NCI-H524 treated with DMSO at 0.1 percent for 48 hours (cell line): ENCODE measurements around the gene CNTLN.
"Not testable (repeated sequence)": the region's sequence is repeated elsewhere in the genome, so short reads cannot be mapped to it uniquely, and the experiment has no call there.

Experiments used
- DNase-seq: peaks from one replicate; lab custom pipeline; 2025; lab: John Stamatoyannopoulos, UW

CNTLN gene

DNA sequence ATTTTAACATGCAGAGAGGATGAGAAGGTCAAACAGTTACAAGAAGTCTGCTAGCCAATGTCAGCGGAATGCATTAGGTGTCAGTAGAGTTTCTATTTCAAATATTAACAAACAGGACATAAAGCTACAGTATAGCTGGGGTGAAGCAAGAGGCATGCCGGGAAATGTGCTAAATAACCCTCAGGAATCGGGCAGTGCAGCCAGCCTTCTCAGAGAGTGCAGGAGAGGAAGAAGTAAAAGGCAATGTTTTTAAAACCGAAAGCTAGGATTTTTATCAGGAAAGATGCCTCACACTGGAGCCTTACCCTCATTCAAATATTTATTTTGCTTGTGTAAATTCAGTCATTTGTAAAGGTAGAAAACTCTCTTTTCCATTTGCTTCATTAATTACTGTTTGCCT, 384.9 kb downstream of the CNTLN start:
- no peak for DNase-seq

DNA sequence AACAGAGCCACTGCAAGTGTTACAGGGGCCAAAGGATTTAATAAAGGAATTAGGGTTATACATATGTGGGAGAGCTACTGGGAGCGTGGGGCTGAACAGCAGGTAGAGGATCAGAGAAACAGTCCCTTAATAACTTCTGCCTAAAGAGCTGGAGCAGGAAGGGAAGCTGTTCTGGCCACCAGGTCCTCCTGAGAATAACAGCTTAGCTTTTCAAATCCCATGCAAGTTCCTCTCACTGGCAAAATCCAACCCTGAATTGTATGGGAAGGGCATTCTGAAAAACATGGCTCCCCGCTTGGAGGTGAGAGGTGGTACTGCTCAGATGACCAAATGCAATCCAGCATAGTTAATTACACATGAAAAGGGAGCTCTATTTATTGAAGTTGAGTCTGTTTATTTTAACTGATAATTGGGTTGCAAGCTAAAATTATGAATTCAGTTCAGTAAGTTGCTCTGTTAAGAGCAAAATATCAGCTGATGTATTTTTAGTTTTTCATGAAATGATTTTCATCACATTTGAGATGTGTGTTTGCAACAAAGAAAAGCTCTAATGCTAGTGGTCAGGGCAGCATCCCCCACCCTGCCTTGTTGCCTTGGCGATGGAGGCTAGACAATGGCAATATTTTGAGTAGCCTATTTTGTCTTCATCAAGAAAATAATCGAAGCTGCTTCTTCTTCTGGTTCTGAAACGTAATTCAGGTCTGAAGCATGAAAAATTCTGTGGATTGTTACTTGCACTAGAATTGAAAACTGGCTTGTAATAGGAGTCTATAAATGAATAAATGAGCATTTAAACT, 385.6 kb downstream of the CNTLN start:
- DNase-seq = no peak

DNA sequence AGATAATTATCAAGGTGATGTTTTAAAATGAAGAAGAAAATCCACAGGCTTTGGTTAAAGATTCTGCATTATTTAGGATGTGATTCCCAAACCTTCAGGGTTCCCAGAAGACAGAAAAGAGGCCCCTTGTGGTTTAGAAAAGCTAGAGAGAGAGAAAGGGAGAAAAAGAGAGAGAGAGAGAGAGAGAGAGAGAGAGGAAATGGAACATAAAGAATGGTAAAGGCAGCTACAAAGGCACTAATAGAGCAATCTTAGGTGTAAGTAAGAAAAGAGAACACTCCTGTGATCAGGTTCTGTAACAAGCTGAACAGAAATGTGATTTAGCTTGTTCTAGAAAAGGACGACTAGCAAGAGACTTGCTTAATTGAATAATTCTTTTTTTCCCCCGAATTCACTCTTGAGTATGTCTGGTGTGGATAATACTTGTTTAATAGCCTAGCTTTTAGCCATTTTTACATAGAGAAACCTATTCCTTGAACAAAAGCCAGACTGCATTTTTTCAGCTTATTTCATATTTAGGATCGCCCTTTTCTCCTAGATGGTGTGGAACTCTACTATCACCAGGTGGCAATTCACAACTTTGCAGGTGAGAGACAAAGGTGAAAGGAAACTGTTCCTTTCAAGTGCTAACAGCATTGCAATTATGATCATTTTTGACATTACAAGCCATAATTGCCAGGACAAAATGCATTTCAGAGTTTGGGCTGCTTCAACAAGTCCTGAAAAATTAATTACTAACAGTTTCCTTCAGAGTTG, 386.4 kb downstream of the CNTLN start:
- DNase-seq = no peak

DNA sequence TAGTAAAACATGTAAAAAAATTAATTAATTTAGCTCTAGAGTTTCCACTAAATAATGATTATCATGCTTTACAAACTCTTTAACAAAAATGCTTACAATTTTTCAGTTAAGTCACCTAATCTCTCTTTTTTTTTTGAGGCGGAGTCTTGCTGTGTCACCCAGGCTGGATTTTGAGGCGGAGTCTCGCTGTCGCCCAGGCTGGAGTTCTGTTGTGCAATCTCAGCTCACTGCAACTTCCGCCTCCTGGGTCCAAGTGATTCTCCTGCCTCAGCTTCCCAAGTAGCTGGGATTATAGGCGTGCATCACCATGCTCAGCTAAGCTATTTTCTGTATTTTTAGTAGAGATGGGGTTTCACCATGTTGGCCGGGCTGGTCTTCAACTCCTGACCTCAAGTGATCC, 391.9 kb downstream of the CNTLN start:
- not testable (repeated sequence) for DNase-seq

DNA sequence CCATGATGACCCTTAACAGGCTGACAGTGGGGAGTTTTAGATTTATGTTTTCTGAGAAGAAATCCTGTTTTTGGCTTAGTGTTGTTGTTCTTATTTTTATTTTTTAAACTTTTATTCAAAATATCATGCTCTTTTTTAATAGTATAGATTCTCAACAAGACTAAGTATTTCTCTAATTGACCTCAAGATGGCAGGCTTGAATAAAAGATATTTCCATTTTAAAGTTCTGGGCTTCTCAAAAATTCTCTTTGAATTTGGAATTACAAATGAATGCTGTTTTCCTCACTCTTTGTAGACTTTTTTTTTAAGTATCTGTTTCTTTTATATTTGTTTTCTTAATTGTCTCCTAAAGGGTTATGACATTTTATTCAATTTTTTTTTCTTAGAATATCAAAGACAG, 394.0 kb downstream of the CNTLN start:
- DNase-seq = no peak

DNA sequence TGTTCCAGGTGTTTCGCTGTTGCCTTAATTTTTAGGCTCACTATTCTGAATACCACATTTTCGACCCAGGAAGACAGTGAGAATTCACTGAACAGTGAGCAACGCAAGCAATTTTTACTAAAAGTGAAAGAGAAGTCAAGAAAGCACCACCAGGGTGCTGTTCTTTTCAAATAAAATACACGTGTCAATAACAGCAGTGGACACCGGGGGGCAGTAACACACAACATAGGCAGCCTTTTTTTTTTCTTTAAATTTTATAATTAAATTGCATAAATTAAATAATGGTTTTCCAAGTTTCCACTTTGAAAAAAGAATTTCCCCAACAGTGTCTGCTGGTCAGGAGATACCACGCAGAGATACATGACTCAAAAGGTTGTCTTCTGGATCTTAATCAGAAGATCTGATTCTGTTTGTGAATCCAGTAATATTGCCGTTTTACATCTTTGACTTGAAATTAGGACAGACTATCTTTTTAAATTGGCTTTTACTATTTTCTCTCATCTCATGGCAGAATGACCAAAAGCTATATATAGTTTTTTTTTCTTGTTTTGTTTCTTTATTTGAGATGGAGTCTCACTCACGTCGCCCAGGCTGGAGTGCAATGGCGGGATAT, 396.9 kb downstream of the CNTLN start:
- DNase-seq = no peak

DNA sequence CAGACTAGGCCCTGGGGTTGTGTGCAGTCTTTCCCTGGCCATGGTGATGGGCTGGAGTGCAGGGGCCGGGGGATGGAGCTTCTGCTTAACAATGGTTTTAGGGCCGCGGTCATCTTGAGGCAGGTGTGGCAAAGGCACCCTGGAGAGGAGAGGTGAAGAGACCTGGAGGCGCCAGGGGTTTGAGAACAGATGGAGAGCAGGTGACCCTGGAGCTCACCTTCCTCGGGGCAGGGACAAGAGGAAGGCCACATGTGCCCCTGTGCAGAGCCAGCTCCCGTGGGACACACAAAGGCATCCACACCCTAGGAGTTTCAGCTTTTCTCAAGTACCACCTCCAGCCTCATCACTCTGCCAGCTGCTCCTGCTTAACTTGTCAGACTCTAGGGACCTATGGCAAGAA, 397.6 kb downstream of the CNTLN start:
- DNase-seq = peak; percentile 89

DNA sequence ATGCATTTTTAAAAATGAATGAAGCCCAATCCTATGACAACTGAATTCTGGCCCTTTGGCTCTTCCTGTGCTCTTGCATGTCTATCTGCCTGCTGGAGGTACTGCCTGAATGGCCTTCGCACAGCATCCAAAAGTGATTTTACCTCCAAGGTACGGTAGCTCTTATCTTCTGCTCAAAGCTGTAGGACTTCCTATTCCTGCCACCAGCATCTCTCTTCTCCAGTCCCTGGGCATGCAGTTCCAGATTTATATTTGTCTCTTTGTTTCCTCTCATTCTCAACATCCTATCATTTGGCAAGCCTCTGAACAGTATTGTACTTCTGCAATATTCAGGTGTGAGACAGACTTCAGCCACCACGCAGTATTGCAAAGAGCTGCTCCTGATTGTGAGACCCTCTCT, 400.3 kb downstream of the CNTLN start:
- no peak for DNase-seq

DNA sequence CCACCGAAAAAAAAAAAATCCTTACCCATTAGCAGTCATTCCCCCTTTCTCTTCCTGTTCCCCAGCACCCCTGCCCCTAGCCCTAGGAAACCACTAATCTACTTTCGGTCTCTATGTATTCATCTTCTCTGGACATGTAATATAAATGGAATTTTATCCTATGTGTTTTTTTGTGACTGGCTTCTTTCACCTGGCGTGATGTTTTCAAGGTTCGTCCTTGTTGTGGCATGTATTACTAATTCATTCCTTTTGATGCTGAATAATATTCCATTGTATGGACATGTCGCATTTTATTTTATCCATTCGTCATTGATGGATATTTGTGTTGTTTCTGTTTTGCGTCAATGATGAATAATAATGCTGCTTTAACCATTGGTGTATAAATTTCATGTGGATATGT, 401.2 kb downstream of the CNTLN start:
- no peak for DNase-seq

DNA sequence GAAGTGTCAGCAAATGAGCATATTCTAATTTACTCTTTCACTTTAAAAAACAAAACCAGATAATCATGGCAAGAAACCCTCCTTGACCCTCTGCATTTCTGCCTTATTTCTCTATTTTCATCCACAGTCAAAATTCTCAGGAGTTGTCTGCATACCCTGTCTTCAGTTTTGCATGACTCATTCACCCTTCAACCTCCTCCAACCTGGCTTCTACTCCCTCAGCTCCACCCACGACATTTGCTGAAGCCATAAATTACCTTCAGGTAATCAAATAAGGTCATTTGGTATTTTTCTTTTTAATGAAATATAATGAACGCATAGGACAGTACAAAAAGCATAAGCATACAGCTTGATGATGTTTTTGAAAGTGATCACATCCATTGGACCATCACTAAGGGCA, 416.2 kb downstream of the CNTLN start:
- no peak for DNase-seq
